ENCODE data around the gene LUC7L.
"Not testable (repeated sequence)": the region's sequence is repeated elsewhere in the genome, so short reads cannot be mapped to it uniquely, and the experiment has no call there.

The LUC7L gene

DNA sequence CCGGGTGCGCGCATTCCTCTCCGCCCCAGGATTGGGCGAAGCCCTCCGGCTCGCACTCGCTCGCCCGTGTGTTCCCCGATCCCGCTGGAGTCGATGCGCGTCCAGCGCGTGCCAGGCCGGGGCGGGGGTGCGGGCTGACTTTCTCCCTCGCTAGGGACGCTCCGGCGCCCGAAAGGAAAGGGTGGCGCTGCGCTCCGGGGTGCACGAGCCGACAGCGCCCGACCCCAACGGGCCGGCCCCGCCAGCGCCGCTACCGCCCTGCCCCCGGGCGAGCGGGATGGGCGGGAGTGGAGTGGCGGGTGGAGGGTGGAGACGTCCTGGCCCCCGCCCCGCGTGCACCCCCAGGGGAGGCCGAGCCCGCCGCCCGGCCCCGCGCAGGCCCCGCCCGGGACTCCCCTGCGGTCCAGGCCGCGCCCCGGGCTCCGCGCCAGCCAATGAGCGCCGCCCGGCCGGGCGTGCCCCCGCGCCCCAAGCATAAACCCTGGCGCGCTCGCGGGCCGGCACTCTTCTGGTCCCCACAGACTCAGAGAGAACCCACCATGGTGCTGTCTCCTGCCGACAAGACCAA lies 56.8 kb downstream of the LUC7L start, which contains the start of gene HBA2:
Gene HBA2, plus strand, starts transcription at position 503 of the 568 bp plus-strand sequence. Its CDS starts 37 bp downstream, at position 540.
- DNase-seq (ENCODE audit: low read depth); H3K4me3 ChIP-seq (ENCODE audit: low read length): not testable (repeated sequence)

DNA sequence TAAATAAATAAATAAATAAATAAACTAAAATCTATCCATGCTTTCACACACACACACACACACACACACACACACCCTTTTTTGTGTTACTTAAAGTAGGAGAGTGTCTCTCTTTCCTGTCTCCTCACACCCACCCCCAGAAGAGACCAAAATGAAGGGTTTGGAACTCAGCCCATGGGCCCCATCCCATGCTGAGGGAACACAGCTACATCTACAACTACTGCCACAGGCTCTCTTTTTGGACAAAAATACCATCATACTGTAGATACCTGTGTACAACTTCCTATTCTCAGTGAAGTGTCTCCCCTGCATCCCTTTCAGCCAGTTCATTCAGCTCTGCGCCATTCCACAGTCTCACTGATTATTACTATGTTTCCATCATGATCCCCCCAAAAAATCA lies 58.5 kb downstream of the LUC7L start:
- TF ChIP-seq, protein P1, sequence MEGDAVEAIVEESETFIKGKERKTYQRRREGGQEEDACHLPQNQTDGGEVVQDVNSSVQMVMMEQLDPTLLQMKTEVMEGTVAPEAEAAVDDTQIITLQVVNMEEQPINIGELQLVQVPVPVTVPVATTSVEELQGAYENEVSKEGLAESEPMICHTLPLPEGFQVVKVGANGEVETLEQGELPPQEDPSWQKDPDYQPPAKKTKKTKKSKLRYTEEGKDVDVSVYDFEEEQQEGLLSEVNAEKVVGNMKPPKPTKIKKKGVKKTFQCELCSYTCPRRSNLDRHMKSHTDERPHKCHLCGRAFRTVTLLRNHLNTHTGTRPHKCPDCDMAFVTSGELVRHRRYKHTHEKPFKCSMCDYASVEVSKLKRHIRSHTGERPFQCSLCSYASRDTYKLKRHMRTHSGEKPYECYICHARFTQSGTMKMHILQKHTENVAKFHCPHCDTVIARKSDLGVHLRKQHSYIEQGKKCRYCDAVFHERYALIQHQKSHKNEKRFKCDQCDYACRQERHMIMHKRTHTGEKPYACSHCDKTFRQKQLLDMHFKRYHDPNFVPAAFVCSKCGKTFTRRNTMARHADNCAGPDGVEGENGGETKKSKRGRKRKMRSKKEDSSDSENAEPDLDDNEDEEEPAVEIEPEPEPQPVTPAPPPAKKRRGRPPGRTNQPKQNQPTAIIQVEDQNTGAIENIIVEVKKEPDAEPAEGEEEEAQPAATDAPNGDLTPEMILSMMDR (conservative IDR thresholded peaks at IDR 0.05; ENCODE audit: low read depth, low read length), result no peak
- no peak overlapping the region for H3K4me3 ChIP-seq (ENCODE audit: low read length)
- no peak for DNase-seq (ENCODE audit: low read depth)

DNA sequence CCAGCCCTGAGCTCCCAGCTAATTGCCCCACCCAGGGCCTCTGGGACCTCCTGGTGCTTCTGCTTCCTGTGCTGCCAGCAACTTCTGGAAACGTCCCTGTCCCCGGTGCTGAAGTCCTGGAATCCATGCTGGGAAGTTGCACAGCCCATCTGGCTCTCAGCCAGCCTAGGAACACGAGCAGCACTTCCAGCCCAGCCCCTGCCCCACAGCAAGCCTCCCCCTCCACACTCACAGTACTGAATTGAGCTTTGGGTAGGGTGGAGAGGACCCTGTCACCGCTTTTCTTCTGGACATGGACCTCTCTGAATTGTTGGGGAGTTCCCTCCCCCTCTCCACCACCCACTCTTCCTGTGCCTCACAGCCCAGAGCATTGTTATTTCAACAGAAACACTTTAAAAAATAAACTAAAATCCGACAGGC lies 59.2 kb downstream of the LUC7L start:
- not testable (repeated sequence) for H3K4me3 ChIP-seq (ENCODE audit: low read length); DNase-seq (ENCODE audit: low read depth)

DNA sequence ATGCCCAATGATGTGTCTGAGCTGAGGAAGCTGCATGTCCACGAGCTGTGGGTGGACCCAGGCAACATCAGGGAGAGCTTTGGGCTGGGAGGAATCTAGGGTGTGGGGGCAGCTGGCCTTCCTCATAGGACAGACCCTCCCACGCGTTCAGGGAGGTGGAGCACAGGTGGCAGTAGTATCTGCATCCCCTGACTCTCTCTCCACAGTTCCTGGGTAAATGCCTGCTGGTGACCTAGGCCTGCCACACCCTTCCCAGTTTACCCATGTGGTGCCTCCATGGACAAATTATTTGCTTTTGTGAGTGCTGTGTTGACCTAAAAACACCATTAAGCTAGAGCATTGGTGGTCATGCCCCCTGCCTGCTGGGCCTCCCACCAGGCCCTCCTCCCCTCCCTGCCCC lies 60.2 kb downstream of the LUC7L start:
- H3K4me3 ChIP-seq (ENCODE audit: low read length), result no peak overlapping the region
- DNase-seq (ENCODE audit: low read depth), result no peak
- TF ChIP-seq, protein P1 (conservative IDR thresholded peaks at IDR 0.05; ENCODE audit: low read depth, low read length), result no peak

DNA sequence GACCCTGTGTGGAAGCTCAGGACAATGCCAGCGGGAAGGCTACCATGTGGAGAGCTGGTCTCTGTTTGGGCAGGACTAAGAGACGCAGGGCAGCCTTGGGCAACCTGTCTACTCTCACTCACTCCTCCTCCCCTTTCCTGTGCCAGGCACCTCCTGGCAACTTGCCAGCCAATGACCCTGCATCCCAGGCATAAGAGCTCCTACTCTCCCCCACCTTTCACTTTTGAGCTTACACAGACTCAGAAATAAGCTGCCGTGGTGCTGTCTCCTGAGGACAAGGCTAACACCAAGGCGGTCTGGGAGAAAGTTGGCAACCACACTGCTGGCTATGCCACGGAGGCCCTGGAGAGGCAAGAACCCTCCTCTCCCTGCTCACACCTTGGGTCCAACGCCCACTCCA lies 60.8 kb downstream of the LUC7L start:
- TF ChIP-seq, protein P1 (conservative IDR thresholded peaks at IDR 0.05; ENCODE audit: low read depth, low read length), result no peak

DNA sequence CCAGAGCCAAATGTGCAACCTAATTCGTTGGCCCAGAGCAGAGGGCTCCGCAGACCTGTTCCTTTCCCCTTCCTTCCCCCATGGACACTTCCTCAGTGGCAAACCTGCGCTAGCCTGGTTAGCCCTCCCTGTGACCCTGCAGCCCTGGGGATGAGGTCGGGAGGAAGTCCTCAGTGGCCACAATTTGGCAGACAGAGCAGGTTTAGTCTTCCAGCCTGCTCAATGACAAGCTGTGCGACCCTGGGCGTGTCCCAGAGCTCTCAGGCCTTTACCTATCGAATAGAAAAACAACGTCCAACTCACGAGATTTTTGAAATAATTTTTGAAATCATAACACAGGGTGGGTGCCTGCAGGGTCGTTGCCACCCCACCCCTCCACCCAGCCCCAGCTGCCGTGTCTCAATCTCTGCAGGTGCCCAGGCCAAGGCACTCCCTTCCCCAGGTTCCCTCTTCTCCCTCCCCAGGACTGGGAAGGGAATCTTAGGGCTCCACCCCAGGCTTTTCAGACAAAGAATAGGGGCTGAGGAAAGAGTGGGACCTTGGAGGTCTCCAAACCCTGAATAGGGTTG lies 62.0 kb downstream of the LUC7L start:
- no peak overlapping the region for H3K4me3 ChIP-seq (ENCODE audit: low read length)

More for the DNA sequence above, 60.8 kb downstream of the LUC7L start:
- DNase-seq (ENCODE audit: low read depth), result no peak
- H3K4me3 ChIP-seq (ENCODE audit: low read length), result no peak overlapping the region

DNA sequence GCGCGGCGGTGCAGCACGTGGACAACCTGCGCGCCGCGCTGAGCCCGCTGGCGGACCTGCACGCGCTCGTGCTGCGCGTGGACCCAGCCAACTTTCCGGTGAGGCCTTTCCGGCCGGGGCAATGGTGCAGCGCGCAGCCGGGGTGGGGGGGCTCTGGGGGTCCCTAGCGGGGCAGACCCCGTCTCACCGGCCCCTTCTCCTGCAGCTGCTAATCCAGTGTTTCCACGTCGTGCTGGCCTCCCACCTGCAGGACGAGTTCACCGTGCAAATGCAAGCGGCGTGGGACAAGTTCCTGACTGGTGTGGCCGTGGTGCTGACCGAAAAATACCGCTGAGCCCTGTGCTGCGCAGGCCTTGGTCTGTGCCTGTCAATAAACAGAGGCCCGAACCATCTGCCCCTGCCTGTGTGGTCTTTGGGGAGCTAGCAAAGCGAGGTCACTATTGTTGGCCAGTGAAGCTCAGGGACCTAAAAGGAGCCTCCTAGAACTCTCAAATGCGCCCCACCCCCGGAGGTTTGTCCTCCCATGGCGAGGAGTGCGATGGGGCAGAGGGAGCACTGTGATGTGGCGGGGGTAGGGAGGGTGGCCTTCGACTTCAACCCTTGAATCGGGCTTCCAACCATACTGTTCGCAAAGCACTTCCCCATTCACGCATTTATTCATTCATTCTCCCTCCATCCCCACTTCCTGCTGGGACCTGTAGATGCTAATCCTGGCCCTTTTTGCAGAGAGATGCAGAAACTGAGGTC lies 62.7 kb downstream of the LUC7L start:
- TF ChIP-seq, protein P1 (conservative IDR thresholded peaks at IDR 0.05; ENCODE audit: low read depth, low read length), result no peak
- H3K4me3 ChIP-seq (ENCODE audit: low read length), result no peak overlapping the region
- DNase-seq (ENCODE audit: low read depth), result no peak

More for the DNA sequence above, 62.0 kb downstream of the LUC7L start:
- TF ChIP-seq, protein P1 (conservative IDR thresholded peaks at IDR 0.05; ENCODE audit: low read depth, low read length), result no peak
- no peak for DNase-seq (ENCODE audit: low read depth)

Measured in retinal pigment epithelial cell (primary cell).